HL-60 (cell line): ENCODE results near the gene SLC38A10.

Experiments
- GABPA ChIP-seq: IDR thresholded peaks from 2 replicates; pipeline ENCODE4 v1.6.1; 2012; ENCODE audit warnings: low read depth
- POLR2AphosphoS5 ChIP-seq: IDR thresholded peaks from 2 replicates; pipeline ENCODE4 v1.6.1; 2012; ENCODE audit warnings: low read depth
- SPI1 ChIP-seq: IDR thresholded peaks from 2 replicates; pipeline ENCODE4 v1.6.1; 2012; ENCODE audit warnings: low read depth, mild to moderate bottlenecking, borderline replicate concordance
- TF ChIP-seq, protein P1 (sequence below): IDR thresholded peaks from one replicate; pipeline ENCODE4 v1.5.1; 2011; ENCODE audit warnings: low read length, control low read depth, inconsistent platforms; ENCODE audit not compliant: insufficient read depth
- TF ChIP-seq, protein P2 (sequence below): IDR thresholded peaks from 2 replicates; pipeline ENCODE4 v1.6.1; 2012; ENCODE audit warnings: low read depth; ENCODE audit not compliant: insufficient replicate concordance

DNA sequence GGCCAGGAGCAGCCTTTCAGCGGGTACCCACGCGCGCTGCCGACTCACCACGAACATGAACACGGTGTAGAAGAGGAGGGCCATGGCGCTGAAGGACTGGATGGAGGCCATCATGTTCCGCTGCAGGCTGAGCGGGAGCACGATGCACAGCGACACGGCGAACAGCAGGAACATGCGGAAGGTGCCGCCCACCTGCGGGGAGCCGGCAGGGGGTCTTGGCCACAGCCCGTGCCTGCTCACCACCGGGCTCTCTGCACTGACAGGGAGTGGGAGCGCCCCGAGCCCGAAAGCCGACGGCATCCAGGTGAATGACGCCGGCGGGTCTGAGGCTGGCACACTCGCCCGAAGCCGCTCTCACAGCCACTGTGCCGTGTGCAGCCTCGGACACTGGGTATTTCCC is 13.0 kb downstream of the SLC38A10 start:
- TF ChIP-seq, protein P1, sequence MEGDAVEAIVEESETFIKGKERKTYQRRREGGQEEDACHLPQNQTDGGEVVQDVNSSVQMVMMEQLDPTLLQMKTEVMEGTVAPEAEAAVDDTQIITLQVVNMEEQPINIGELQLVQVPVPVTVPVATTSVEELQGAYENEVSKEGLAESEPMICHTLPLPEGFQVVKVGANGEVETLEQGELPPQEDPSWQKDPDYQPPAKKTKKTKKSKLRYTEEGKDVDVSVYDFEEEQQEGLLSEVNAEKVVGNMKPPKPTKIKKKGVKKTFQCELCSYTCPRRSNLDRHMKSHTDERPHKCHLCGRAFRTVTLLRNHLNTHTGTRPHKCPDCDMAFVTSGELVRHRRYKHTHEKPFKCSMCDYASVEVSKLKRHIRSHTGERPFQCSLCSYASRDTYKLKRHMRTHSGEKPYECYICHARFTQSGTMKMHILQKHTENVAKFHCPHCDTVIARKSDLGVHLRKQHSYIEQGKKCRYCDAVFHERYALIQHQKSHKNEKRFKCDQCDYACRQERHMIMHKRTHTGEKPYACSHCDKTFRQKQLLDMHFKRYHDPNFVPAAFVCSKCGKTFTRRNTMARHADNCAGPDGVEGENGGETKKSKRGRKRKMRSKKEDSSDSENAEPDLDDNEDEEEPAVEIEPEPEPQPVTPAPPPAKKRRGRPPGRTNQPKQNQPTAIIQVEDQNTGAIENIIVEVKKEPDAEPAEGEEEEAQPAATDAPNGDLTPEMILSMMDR, result no peak
- TF ChIP-seq POLR2AphosphoS5 (no peak), SPI1 (no peak), GABPA (no peak)
- TF ChIP-seq, protein P2, sequence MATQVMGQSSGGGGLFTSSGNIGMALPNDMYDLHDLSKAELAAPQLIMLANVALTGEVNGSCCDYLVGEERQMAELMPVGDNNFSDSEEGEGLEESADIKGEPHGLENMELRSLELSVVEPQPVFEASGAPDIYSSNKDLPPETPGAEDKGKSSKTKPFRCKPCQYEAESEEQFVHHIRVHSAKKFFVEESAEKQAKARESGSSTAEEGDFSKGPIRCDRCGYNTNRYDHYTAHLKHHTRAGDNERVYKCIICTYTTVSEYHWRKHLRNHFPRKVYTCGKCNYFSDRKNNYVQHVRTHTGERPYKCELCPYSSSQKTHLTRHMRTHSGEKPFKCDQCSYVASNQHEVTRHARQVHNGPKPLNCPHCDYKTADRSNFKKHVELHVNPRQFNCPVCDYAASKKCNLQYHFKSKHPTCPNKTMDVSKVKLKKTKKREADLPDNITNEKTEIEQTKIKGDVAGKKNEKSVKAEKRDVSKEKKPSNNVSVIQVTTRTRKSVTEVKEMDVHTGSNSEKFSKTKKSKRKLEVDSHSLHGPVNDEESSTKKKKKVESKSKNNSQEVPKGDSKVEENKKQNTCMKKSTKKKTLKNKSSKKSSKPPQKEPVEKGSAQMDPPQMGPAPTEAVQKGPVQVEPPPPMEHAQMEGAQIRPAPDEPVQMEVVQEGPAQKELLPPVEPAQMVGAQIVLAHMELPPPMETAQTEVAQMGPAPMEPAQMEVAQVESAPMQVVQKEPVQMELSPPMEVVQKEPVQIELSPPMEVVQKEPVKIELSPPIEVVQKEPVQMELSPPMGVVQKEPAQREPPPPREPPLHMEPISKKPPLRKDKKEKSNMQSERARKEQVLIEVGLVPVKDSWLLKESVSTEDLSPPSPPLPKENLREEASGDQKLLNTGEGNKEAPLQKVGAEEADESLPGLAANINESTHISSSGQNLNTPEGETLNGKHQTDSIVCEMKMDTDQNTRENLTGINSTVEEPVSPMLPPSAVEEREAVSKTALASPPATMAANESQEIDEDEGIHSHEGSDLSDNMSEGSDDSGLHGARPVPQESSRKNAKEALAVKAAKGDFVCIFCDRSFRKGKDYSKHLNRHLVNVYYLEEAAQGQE, result no peak
